Measurements from ENCODE around the gene KDM4C.

Gene KDM4C

GRCh38 chr9:6904371-6904770, 146.6 kb downstream of the KDM4C start:
- DNase-seq (ENCODE audit: low read depth in 2 of 2), result no peak

DNA sequence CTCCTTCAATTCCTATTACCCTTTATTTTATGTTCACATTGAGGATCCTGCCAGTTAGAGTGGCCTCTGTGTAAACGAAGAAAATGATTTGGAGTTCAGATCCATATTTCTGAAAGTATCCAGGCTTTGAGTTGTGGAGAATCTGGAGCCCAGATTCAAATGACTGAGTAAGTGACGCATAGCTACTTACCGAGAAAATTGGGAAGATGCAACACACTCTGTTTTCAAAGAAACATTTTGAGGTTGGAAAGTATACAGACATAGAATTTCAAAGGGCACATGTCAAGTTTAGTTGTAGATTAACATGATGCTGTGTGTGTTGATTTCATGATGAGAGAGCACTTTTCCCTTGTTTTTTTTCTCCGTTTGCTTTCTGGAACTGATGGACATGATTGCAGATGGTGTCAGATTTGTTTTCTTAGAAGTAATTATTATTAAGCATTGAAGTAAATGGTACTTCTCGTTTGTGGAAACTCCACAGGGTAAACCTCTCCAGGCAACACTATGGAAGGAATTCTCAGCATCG, 148.1 kb downstream of the KDM4C start:
- DNase-seq (ENCODE audit: low read depth in 2 of 2), result no peak

- DNase-seq (ENCODE audit: low read depth in 2 of 2), result no peak
Observed at GRCh38 chr9:6907772-6908381, 150.1 kb downstream of the KDM4C start.

DNA sequence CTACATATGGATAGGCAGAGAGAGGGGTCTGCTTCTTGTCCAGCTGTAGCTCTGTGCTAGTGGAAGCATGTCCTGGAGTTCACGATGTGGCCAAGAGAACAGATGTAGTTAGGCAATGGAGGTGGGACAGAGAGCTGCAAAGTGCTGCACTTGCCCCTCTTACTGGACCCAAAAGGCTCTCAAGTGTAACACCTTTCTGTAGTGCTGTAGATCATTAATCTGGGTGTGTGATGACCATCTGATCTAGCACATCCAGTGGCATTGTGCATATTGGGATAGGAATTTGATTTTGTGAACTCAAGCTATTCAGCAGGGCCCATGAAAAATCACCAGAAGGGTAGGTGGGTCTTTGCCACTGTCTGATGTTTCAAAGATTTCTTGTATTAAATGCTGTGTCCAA, 151.4 kb downstream of the KDM4C start:
- no peak for DNase-seq (ENCODE audit: low read depth in 2 of 2)

DNA sequence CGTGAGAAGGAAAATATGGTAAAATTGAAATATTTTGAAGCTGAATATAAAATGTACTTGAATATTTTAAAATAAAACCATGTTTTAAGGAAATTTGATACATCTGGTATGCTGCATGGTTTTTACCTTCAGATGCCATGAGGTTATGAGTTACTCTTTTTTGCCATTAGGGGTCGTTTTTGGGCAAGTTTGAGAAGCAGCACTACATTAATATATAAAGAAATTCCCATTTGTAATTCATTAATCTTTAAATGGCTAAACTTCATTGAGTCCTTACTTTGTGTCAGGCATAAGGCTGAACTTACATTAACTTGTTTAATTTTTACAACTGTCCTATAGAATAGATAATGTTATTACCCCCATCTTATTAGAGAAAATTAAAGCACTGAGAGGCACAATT, 152.3 kb downstream of the KDM4C start:
- no peak for DNase-seq (ENCODE audit: low read depth in 2 of 2)

DNA sequence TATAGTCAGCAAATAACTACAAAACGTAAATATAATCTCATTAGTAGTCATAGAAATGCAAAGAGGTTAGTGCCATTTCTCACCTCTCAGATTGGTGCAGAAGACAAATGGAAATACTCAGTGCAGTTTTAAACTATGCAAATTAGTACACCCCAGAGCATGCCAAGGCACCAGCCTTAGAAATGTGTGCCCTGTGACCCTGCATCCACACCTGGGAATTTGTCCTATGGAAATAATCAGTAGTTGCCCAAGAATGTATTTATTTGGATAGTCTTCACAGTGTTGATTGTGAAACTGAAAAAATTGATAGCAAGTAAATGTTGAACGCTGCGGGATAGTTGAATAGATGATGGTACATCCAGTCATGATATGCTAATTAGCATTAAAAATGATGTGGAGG, 152.7 kb downstream of the KDM4C start:
- no peak for DNase-seq (ENCODE audit: low read depth in 2 of 2)

- DNase-seq (ENCODE audit: low read depth in 2 of 2), result no peak
Observed at GRCh38 chr9:6911901-6912638, 154.3 kb downstream of the KDM4C start.

GRCh38 chr9:6915635-6916034, 157.9 kb downstream of the KDM4C start:
- DNase-seq (ENCODE audit: low read depth in 2 of 2), result no peak

DNA sequence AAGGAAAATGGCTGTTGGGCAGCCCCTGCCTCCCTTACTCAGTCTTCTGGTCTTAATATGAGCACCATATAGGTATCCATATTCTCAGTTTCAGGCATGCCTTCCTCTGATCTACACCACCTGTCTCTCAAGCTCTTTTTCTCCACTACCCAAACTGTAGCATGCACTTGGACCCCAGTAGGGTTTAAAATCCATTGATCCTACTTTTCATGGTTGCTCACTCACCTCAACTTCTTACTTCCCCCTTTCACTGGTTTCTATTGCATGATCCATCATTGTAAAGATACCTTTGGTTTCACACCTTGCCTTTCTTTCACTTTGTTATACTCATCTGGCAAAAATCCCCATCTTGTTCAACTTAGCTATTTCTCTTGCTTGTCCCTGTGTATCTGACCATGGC, 159.4 kb downstream of the KDM4C start:
- DNase-seq (ENCODE audit: low read depth in 2 of 2), result no peak

- DNase-seq (ENCODE audit: low read depth in 2 of 2), result no peak
Observed at GRCh38 chr9:6920041-6920440, 162.3 kb downstream of the KDM4C start.

GRCh38 chr9:6921315-6921714, 163.5 kb downstream of the KDM4C start:
- no peak for DNase-seq (ENCODE audit: low read depth in 2 of 2)

- DNase-seq (ENCODE audit: low read depth in 2 of 2), result no peak
Observed at GRCh38 chr9:6922124-6922676, 164.4 kb downstream of the KDM4C start.

DNA sequence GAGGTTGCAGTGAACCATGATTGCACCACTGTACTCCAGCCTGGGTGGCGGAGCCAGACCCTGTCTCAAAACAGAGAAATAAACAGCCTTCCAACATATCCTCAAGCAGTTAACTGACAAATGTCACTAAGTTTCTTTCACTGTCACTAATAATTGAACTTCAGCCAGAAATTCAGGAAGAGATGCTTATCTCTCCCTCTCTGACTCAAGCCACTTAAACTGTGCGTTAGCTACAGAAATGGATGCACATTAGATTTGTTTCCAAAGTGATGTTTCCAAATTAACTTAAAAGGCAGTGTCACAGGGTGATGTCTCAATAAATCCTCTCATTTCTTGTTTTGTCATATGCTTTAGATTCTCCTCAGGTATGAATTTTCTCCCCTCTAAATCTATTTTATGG, 164.9 kb downstream of the KDM4C start:
- DNase-seq (ENCODE audit: low read depth in 2 of 2), result no peak

- no peak for DNase-seq (ENCODE audit: low read depth in 2 of 2)
Observed at GRCh38 chr9:6923086-6923485, 165.3 kb downstream of the KDM4C start.

DNA sequence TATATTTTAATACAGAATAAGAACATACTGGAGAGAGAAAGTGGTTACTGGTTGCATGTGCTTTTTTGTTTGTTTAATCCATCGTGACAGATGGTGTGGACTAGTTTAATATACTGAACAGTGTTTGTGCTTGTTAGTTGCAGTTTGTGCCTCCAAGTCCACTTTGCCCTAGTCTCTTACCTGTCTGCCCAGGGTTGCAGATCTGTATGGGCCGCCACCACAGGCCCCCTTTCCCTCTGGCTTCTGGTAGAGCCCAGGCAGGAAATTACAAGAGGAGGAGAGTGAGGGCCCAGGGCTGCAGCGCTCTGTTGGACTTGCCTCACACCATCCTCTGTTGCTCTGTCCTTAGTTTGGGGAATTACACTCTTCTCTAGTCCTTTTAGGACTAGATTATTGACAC, 166.4 kb downstream of the KDM4C start:
- no peak for DNase-seq (ENCODE audit: low read depth in 2 of 2)

DNA sequence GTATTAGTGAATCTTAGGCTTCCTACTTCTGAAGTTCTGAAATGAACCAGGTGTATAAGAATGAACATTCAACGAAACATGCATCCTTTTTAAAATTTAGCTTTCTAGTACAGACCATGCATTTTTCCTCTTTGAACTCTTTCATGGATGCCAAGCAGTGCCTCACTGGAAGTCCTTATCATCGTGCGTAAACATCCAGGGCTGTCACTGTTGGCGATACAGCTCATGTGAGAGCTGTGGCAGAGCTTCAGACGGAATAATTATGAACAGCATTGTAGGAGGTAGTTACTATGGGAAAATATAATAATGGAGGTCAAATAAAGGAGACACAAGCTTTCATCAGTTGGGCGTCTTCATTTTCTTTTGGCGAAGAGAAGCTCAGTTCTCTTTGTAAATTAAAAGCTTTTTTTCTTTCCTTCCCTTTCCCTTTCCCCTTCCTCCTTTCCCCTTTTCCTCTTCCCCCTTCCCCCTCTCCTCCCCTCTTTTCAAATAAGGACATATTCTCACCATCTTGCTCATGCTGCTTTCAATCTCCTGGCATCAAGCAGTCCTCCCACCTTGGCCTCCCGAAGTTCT, 167.3 kb downstream of the KDM4C start:
- DNase-seq (ENCODE audit: low read depth in 2 of 2), result no peak

DNA sequence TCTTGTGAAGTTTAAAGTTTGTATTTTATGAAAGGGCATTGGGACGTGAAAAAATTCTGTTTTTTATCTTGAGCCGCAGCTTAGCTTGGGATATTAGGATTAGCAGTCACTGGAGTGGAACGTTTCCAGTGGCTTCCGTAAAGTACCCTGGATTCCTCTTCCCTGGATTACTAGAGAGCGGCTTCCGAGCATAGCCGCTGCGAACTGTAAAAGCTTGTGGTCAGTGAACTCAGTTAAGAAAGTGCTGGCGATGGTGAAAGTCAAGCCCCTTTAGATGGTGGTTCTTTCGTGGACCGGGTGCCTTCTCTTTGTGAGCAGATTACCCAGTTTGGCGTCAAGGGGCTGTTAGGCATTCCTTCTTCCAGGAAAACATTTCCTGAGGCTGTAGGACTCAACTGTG, 168.1 kb downstream of the KDM4C start:
- no peak for DNase-seq (ENCODE audit: low read depth in 2 of 2)

DNA sequence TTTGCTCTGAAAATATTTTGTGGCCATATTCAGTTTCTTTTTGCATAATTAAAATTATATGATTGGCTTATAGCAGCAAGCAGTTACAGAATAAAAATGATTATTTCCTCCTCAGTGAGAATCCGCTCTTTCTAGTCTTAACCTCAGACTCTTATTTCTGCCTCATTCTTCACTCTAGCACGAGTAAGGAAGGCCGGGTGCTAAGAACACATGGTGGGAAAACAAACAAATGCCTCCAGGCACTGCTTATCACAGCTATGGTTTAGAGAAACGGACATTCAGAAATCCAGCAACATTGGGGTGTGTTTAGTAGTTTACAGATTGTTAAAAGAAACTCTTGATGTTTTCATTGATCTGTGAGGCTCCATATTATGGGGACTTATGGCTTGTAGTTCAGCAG, 168.7 kb downstream of the KDM4C start:
- no peak for DNase-seq (ENCODE audit: low read depth in 2 of 2)

GRCh38 chr9:6927838-6928237, 170.1 kb downstream of the KDM4C start:
- no peak for DNase-seq (ENCODE audit: low read depth in 2 of 2)

- DNase-seq (ENCODE audit: low read depth in 2 of 2), result no peak
Observed at GRCh38 chr9:6928863-6929262, 171.1 kb downstream of the KDM4C start.

DNA sequence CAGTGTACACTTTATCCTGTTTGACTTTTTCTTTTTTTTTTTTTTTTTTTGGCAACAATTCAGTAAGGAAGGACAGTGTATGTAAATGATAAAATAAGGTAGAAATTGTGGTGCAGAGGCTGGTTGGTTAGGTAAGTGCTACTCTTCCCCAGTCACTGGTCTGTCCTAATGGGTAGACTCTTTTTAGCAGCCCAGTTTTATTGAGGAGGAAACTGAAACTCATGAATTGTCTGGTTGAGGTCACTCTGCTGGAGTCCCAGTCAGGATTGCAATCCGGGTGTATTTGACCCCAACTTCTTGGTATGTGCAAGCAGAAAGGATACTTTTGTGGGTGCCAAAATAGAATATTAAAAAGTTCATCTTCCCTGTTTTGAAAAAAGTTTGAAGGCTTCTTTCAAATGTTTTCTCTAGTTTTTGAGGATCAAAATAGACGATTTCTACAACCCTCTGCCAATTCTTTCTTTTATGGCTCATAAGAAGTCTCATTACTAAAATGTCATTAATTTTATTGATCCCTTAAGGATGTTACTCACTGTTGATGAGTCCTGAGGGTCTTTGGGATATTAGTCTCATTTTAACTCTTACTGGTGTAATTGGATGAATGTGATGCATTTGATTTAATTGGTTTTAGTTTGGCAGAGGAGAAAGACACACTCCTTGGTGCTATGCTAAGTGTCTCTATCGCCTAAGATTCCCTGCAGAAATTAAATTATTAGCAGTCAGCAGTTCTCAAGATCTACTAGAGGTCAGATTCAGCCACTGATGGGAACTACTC, 171.9 kb downstream of the KDM4C start:
- DNase-seq (ENCODE audit: low read depth in 2 of 2), result no peak

- DNase-seq (ENCODE audit: low read depth in 2 of 2), result no peak
Observed at GRCh38 chr9:6930827-6931226, 173.1 kb downstream of the KDM4C start.
